Activated CD8-positive, alpha-beta memory T cell treated with anti-CD3 and anti-CD28 coated beads, Interleukin-2, amount 50 U/mL, for 1 hour (primary cell): ENCODE measurements around the gene ABI1.

ENCODE experiments used
- DNase-seq: peaks from one replicate; pipeline ENCODE4 v3.0.0-alpha.2; 2020; ENCODE audit errors: extremely low read depth

ABI1 gene

GRCh38 chr10:26854524-26854923 is 6.2 kb downstream of the ABI1 start:
- DNase-seq = no peak

GRCh38 chr10:26844396-26844975 is 16.3 kb downstream of the ABI1 start:
- DNase-seq = no peak

- DNase-seq = no peak
These were observed 17.0 kb downstream of the ABI1 start for GRCh38 chr10:26843736-26844135.

GRCh38 chr10:26841733-26842317 is 18.9 kb downstream of the ABI1 start:
- DNase-seq = no peak

GRCh38 chr10:26840938-26841732 is 19.6 kb downstream of the ABI1 start:
- no peak for DNase-seq

GRCh38 chr10:26839966-26840627 is 20.7 kb downstream of the ABI1 start:
- DNase-seq = no peak

GRCh38 chr10:26837139-26837538 is 23.6 kb downstream of the ABI1 start:
- DNase-seq = no peak

GRCh38 chr10:26835025-26835424 is 25.7 kb downstream of the ABI1 start:
- no peak for DNase-seq

- DNase-seq = no peak
These were observed 27.8 kb downstream of the ABI1 start for GRCh38 chr10:26832960-26833359.

GRCh38 chr10:26831936-26832335 is 28.8 kb downstream of the ABI1 start:
- no peak for DNase-seq

- no peak for DNase-seq
These were observed 30.8 kb downstream of the ABI1 start for GRCh38 chr10:26829810-26830515.

- no peak for DNase-seq
These were observed 36.6 kb downstream of the ABI1 start for GRCh38 chr10:26824015-26824690.

GRCh38 chr10:26821699-26822570 is 38.8 kb downstream of the ABI1 start:
- DNase-seq = no peak

GRCh38 chr10:26815500-26815899 is 45.3 kb downstream of the ABI1 start:
- DNase-seq = no peak

- no peak for DNase-seq
These were observed 50.2 kb downstream of the ABI1 start for GRCh38 chr10:26810435-26811026.

GRCh38 chr10:26809973-26810372 is 50.8 kb downstream of the ABI1 start:
- no peak for DNase-seq

GRCh38 chr10:26807532-26807931 is 53.2 kb downstream of the ABI1 start:
- DNase-seq = no peak

- DNase-seq = no peak
These were observed 54.2 kb downstream of the ABI1 start for GRCh38 chr10:26806557-26806956.

- DNase-seq = no peak
These were observed 55.1 kb downstream of the ABI1 start for GRCh38 chr10:26805567-26806245.
